ENCODE results near the gene CADM1.

CADM1 gene

DNA sequence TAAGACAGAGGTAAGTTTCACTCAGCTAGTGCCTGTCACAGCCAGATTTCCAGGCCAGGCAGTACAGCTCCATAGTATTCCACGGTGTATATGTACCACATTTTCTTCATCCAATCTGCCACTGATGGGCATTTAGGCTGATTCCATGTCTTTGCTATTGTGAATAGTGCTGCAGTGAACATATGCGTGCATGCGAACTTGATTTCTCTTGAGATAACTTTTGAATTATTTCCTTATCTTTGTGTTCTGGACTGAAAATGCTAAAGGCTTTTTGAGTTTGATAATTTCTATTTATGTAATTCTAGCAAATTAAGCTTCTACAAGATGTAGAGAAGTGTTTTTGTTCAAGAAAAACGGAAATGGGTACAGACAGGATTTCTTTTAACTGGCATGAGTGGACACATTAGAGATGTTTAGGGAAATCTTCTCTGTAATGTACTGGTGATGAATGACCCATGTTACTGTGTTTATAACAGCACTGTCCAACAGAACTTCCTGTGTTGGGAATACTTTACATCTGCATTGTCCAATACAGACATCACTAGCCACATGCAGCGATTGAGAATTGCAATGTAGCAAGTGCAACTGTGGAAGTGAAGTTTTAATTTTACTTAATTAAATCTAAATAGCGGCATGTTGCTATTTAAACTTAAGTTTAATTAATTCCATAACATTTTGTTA lies 151.3 kb downstream of the CADM1 start:
- DNase-seq (ENCODE audit: low read depth), result no peak

DNA sequence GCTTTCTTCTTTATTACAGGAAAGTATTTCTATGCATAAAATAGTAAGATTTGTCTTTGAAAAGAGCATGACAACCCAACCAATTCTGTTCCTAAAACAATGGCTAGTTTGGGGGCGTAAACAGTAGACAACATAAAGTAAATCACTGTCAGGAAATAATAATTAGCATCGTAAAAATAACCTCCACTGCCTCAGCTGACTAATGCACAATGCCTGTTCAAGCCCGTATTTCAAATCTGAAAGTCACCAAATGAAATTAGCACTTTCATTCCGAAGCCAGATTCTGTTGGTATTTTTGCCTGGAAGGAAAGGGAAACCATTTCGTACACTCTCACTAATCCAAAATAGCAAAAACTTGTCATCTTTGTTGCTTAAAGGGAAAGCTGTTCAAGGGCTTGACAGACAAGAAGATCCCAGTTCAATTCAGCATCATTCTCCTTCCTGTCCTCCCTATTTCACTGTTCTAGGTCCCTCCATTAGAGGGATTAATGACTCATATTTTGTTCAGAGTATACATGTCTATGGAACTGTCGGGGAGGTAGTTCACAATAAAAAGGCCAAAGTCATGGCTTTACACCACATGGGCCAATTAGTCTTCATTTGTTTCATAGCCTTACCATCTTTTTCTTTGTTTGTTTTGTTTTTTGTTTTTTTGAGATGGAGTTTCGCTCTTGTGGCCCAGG lies 154.7 kb downstream of the CADM1 start:
- DNase-seq (ENCODE audit: low read depth), result no peak

DNA sequence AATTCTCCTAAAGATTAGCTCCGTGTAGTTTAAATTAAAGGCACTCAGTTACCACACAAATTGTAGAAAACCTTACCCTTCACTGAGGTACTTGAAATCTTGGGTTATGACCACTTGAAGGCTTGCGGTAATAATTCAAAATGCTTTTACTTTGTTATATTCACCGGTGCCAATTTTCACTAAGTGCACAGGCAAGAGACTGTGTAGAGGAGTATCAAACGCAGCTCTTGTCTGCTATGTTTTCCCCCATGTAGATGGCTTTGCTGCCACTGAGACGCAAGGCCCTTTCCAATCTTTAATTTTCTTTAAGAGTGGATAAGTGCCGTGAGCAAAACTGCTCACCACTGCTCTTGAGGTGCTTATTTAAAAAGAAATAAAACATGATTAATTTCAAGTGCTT lies 155.8 kb downstream of the CADM1 start:
- DNase-seq (ENCODE audit: low read depth), result no peak

DNA sequence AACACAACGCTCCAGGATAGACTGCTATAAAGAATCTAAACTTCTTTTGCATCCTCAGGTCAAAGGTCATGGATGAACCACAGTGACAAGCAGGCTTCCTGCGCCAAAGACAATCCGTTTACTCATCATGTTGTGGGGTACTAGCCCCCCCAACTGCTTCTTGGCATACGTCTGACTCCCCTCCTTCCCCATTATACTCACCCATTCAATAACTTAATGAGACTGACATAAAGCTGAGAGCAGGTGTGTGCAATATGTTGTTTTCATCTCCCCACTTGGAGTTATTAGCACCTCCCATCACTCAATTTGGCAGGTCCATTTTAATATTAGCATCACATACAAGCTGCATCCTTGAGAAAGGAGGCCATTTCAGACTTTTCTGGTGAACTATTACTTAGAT lies 157.1 kb downstream of the CADM1 start:
- no peak for DNase-seq (ENCODE audit: low read depth)

DNA sequence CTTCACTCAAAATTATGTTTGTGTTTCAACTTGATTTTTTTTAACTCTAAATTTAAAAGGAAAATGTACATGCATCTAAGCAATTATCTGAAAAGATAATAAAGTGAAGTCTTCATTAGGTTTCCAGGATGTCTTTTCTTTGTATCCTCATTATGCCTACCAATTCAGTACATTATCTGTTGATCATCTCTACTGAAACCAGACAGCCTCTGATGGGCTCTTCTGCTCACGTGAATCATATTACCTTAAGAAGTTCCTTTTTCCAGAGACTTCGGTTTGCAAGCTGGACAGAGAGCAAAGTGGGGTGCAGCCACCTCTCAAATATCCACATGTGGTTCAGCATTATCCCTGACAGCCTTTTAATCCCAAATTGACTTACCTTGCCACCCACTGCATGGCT lies 158.4 kb downstream of the CADM1 start:
- DNase-seq (ENCODE audit: low read depth), result no peak

DNA sequence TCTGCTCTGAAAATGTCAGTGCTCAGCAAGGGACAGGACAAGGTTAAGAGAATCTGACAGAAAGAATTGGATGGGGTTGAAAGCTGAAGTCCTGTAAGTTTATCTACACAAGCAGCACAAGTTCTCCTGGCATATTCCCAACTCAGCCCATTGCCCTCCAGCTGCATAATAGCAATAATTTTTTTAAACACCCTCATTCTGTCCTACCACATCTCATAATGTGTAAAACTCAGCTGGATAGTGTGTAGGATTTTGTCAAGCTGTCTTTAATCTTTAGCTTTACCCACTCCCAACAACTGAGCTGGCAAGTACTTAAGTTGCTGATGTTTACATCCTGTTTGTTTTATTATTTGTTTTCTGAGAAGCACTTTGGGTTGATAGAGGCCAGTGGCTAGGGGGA lies 158.9 kb downstream of the CADM1 start:
- DNase-seq (ENCODE audit: low read depth), result no peak

DNA sequence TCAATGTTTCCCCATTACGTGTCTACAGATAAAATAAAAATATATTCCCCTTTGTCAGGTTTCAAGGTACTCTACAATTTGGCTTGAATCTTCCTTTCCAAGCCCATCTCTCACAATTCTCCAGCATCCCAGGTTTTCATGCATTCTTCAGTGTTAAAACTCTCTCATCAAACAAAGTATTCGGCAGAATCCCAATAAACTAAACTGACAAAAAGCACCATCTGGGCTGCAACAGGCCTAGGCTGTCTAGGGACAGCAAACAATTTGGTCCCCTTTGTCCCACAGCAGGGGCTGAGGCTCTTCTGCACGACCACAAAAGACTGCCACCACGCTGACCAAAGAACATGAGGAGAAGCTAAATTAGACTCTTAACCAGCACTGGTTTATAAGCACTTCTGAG lies 159.4 kb downstream of the CADM1 start:
- no peak for DNase-seq (ENCODE audit: low read depth)

DNA sequence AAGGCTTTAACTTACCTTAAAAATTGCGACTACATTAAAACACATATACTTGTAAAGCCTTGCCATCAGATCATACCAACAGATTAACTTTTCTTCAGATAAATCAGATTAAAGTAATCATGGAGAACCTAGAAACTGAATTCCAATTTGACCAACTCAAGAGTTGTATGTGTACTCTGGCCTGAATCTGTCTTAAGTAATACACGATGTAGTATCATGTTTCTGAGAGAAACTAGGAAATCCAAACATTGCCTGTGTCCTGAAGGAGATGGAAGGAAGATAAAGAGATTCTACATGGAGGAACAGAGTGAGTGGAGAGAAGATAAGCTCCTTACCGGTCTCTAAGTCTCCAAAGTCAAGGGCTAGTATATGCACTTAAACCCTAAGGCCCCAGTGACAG lies 162.1 kb downstream of the CADM1 start:
- no peak for DNase-seq (ENCODE audit: low read depth)

DNA sequence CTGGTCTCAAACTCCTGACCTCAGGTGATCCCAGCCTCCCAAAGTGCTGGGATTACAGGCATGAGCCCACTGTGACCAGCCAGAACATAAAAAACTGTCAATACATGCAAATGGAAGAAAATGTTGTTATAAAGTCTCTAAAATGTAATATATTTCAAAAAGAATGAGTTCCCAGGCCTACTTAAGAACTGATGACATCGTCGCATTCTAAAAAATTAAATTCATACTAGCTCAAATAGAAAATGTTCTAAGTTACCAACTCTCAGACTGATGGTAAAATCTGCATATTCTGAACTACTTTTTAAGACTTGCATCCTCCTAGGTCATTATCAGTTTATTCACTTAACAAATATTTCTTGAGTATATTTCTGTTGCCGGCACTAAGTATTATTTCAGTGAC lies 163.3 kb downstream of the CADM1 start:
- DNase-seq (ENCODE audit: low read depth), result no peak

DNA sequence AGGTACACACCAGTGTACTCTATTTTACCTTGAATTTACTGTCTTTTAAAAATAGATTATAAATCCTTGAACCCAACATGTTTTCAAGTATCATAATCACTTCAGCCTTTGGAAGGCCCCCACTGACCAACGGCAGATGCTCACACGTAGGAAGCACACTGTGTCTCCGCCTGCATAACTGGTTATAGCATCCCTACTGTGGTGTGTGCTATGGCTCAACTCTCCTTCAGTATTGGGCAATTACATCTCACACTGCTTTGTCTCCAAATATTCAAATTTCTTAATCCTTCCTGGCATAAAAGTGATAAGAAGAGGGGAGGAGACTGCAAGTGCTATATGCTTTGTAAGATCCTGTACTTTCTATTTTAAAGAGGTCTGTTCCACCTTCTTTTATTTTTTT lies 165.7 kb downstream of the CADM1 start:
- no peak for DNase-seq (ENCODE audit: low read depth)

DNA sequence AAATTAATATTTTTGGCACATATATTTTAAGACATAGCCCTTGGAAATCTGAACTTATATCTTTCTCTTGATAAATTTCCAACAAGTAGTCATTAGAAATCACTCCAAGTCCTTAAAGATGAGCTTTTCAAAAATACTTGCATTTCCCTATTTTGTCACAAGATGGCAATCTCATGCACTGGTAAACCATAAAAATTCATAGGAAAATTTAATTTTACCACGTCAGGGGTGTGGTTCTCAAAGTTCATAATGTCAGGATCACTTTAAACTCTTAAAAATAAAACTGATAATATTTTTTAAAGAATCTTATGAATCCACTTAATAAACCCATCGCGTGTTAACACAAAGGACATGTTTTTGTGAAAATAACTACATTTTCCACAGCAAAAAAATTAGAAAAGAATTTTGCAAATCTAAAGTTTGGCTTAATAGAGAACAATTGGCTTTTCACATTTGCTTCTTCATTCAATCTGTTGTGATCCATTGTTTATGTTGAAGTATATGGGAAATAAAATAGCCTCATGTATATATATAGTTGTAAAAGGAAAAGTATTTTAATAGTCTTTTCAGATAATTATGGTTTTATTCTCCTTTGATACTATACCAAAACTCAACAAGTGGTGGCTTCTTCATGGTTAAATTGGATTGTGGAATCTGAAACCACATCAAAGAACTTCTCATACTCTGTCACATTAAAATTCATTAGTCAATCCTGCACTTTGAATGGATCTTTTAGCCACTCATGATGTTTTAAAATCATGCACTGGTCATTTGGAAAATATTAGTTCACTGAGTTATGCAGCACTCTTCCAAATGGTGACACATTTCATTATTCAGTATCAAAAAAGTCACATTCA lies 169.1 kb downstream of the CADM1 start:
- DNase-seq (ENCODE audit: low read depth), result peak; percentile 14

DNA sequence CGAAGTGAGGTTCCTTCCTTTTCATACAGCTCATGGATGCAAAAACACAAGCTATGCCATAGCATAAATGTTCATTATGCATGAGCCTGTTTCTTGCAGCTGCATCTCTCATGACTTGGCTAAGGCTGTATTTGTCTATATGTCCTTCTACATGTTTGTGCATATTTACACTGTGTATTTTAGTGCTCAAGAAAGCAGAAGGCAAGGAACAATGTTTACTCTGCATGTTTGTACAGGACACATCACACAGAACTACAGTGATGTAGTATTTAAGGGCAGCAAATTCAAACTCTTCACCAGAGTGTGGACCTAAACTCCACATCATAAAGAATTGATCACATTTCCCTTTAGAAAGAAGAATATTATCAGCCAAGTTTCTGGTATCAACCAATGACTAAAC lies 170.3 kb downstream of the CADM1 start:
- no peak for DNase-seq (ENCODE audit: low read depth)

DNA sequence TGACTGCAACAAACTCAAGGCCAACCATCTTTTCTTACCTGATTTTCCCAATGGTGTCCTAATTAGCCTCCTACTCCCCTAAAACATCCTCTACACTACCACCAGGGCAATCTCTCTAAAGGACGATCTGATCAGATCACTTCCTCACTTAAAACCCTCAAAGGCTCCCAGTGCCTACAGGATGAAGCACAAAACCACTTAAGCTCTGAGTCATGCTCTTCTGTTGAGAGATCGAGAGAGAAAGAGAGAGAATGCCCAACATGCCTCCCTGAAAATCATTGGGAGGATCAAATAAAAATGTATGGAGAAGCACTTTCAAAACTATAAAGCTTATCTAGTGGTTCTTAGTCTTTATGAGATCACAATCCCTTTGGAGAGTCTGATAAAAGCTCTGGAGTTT lies 171.1 kb downstream of the CADM1 start:
- no peak for DNase-seq (ENCODE audit: low read depth)

DNA sequence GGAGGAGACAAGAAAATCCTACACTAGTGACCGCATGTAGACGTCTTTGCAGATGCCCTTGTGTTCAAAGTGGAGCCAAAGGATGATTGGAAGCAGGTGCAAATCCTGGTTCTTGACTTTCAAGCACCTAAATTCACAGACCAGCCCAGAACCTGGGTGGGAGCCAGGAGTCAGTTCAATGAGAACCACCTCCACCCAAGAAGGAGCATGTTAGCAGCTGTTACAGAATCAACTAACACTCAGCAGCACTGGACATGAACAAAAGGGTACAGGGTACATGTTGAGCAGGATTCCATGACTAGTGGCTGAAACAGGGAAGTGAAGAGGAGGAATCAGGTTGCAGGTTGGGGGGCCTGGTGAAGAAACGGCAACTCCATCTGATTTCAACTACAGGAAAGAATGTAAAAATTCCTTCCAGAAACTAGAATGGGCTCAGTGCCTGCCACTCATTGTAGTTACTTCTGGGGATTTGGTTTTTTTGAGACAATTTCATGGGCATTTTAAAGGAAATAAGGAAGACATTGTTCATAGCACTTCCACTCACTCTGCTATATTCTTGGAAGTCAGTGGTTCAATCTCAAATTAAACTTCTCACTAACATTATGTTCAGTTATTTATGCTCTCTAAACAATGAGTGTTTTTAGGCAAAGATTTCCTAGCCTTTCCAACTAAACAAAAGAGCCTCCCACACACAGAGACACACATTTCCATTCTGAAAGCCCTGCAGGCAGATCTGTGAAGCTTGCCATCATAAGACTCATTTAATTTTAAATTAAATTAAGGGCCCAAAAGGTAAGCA lies 173.3 kb downstream of the CADM1 start:
- no peak for DNase-seq (ENCODE audit: low read depth)

DNA sequence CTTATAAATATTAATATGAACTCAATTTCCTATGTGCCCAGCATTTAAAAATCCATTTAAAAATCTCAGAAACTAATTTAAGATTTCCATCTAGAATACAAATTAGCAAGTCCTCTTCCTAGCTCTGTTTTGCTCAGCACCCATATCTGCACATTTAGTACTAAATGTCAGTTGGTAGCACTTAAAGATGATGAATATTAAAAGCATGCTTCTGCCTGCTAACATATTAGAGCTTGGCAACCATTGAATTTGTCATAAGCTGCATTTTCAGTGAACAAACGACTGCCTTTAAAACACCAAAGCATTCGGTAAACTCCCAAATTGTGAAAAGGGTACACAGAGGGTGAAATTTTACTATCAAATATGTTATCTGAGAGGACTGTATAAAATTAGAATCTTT lies 177.7 kb downstream of the CADM1 start:
- DNase-seq (ENCODE audit: low read depth), result no peak

DNA sequence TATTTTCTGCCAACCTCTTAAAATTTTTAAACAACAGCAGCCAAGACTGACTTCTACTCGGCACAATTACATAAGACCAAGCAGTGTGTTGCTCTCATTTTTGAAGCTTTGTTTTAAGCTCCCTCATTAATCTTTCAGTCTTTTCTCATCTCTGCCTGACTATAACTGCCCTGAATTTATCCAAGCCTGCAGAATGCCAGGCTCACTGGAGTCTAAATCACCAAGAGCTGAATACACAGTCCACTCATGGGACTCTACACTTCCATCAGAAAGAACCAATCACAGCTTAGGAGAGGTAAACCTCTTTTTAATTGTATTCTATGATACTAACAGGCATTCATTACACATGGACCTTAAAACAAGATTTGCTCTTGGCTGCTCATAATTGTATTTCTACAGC lies 178.7 kb downstream of the CADM1 start:
- no peak for DNase-seq (ENCODE audit: low read depth)

DNA sequence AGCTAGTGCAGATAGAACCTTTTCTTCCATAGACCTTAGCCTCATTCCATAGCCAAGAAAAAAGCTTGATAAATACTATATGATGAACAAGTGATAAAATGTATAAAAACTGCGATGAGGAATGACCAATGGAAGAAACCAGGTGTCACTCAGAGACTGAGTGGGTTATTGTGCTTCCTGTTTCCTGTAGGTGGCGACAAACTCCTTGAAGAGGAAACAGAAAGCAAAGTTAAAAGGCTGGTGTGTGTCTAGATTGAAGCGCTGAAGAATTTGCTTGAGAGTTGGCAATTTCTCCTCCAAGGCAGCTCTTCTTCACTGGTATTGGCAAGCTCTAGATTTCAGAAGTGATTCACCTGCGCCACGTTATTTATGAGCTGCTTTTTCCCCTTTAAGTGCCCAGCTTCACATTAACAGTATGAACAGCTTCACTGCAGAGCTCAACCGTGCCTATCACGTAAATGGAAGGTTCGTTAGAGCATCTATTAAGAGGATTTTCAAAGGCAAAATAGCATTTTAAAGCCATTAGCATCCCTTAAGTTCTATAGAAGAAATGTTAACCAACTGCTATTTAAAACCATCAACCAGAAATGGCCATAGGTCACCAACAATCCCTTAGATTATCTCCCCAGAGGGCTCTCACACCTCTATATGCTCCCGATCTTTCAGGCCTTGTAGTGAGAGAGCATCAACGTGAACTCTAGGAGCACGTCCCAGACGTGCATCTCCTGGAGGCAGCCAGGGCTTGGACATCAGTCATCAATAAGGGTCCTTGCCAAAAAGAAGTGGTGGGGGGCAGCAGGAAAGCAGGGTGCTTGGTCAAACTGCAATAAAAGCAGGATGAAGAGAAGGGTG lies 179.4 kb downstream of the CADM1 start:
- DNase-seq (ENCODE audit: low read depth), result peak; percentile 10

DNA sequence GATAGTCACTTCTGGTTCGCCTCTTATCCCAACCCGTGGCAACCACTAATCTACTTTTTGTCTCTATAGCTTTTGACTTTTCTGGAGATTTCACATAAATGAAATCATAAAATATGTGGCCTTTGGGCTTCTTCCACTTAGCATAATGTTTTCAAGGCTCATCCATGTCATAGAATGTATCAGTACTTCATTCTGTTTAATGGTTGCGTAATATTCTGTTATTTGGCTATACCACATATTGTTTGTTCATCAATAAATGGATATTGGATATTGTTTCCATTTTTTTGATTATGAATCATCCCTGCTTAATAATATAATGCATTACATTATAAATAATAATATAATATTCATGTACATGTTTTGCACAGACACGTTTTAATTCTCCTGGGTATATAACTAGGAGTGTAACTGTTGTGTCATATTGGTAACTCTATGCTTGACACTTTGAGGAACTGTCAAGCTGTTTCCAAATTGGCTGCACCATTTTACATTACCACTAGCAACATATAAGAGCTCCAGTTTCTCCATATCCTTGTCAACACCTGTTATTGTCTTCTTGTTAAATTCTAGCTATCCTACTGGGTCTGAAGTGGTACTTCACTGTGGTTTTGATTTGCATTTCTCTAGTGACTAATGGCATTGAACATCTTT lies 181.5 kb downstream of the CADM1 start:
- no peak for DNase-seq (ENCODE audit: low read depth)

DNA sequence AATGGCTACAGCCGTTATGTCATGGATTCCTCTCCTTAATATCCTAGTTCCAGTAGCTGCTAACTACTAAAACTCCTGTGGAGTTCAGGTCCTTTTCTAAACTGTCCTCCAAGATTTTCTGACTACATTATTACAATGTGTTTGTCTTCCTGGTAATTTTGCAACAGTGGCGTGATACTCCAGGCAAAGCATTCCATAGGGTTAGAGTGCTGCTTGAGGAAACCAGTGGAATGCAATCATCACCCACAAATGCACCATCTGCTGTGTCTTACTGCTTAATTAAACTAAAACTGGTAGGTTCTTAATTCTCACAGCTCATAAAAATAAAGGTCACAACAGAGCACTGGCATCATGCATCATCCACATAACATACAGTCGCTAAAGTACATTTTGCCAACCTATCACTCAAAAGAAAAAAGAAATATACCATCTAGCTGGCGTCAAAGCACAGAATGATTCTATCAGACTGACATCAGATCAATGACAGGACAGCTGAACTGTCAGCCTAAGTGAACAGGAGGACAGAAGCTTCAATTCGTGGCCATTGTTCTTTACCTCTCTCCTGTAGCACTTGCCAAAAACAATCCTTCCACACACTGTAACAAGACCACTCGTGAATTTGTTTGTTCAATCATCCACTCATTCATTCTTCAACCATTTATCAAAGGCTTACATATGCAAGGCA lies 182.5 kb downstream of the CADM1 start:
- no peak for DNase-seq (ENCODE audit: low read depth)

Measured in fibroblast of gingiva (primary cell).